ENCODE results near the gene PROKR1. TPM values are rescaled to one million over a fixed set of nuclear protein-coding genes. Genes with fewer than 3 reads are reported as not detected.

Gene PROKR1
- polyA plus RNA-seq, 1 donor from 2014 or later, result 0.06 TPM

- Histone ChIP-seq H3K4me3 (ENCODE audit: low read length) (no peak overlapping the region), H3F3A (ENCODE audit: insufficient read depth, low read length, poor library complexity, severe bottlenecking) (no peaks in the 10 kb centered on the region), H3K27me3 (ENCODE audit: insufficient read depth, low read depth, low read length) (peaks cover 43% of the 10 kb centered on the region), H3K9ac (ENCODE audit: low read length) (no peak overlapping the region), H3K9me2 (ENCODE audit: insufficient read depth, low read length) (no peaks in the 10 kb centered on the region), H3K4me2 (ENCODE audit: low read length) (no peak overlapping the region), H4K20me1 (ENCODE audit: insufficient read depth) (no peaks in the 10 kb centered on the region), H3K27ac (ENCODE audit: low read length) (no peak overlapping the region), H3K36me3 (ENCODE audit: insufficient read depth, low read length) (no peaks in the 10 kb centered on the region), H3K9me3 (ENCODE audit: low read length) (peaks cover 5% of the 10 kb centered on the region), H3K79me2 (replicated peaks; ENCODE audit: insufficient read depth, low read length) (no peaks in the 10 kb centered on the region), H2AFZ (ENCODE audit: low read depth, low read length) (no peak overlapping the region)
- TF ChIP-seq RAD21 (conservative IDR thresholded peaks at IDR 0.05) (no peak), POLR2AphosphoS5 (IDR thresholded peaks at IDR 0.05) (no peak), MXI1 (conservative IDR thresholded peaks at IDR 0.05; ENCODE audit: poor library complexity, severe bottlenecking) (no peak), EZH2 (IDR thresholded peaks at IDR 0.05; ENCODE audit: borderline replicate concordance, insufficient read depth, low read length, poor library complexity, severe bottlenecking) (no peak), EP300 (conservative IDR thresholded peaks at IDR 0.05; ENCODE audit: poor library complexity, severe bottlenecking) (no peak), REST (IDR thresholded peaks at IDR 0.05; ENCODE audit: borderline replicate concordance) (no peak), TAF1 (IDR thresholded peaks at IDR 0.05; ENCODE audit: low read depth) (no peak), SMC3 (conservative IDR thresholded peaks at IDR 0.05; ENCODE audit: poor library complexity) (no peak), CTCF (IDR thresholded peaks at IDR 0.05; ENCODE audit: poor library complexity, severe bottlenecking) (no peak)
Measured at GRCh38 chr2:68646303-68646702, 2.9 kb downstream of the PROKR1 start.

GRCh38 chr2:68650645-68651044 is 7.3 kb downstream of the PROKR1 start:
- no peak overlapping the region for H3K9ac ChIP-seq (ENCODE audit: low read length)
- peaks cover 5% of the 10 kb centered on the region for H3K27me3 ChIP-seq (ENCODE audit: insufficient read depth, low read depth, low read length)

More at GRCh38 chr2:68650645-68651044, 7.3 kb downstream of the PROKR1 start:
- Histone ChIP-seq H3K4me3 (ENCODE audit: low read length) (no peak overlapping the region), H4K20me1 (ENCODE audit: insufficient read depth) (no peaks in the 10 kb centered on the region), H3F3A (ENCODE audit: insufficient read depth, low read length, poor library complexity, severe bottlenecking) (no peaks in the 10 kb centered on the region), H3K9me3 (ENCODE audit: low read length) (no peaks in the 10 kb centered on the region), H3K79me2 (replicated peaks; ENCODE audit: insufficient read depth, low read length) (no peaks in the 10 kb centered on the region), H3K4me2 (ENCODE audit: low read length) (no peak overlapping the region), H3K36me3 (ENCODE audit: insufficient read depth, low read length) (no peaks in the 10 kb centered on the region), H3K9me2 (ENCODE audit: insufficient read depth, low read length) (no peaks in the 10 kb centered on the region), H2AFZ (ENCODE audit: low read depth, low read length) (no peak overlapping the region), H3K27ac (ENCODE audit: low read length) (no peak overlapping the region)
- TF ChIP-seq MXI1 (conservative IDR thresholded peaks at IDR 0.05; ENCODE audit: poor library complexity, severe bottlenecking), result no peak
- TF ChIP-seq RAD21 (conservative IDR thresholded peaks at IDR 0.05), result no peak
- TF ChIP-seq TAF1 (IDR thresholded peaks at IDR 0.05; ENCODE audit: low read depth), result no peak
- TF ChIP-seq REST (IDR thresholded peaks at IDR 0.05; ENCODE audit: borderline replicate concordance), result no peak
- no peak for TF ChIP-seq POLR2AphosphoS5 (IDR thresholded peaks at IDR 0.05)
- TF ChIP-seq SMC3 (conservative IDR thresholded peaks at IDR 0.05; ENCODE audit: poor library complexity), result no peak
- no peak for TF ChIP-seq CTCF (IDR thresholded peaks at IDR 0.05; ENCODE audit: poor library complexity, severe bottlenecking)
- TF ChIP-seq EZH2 (IDR thresholded peaks at IDR 0.05; ENCODE audit: borderline replicate concordance, insufficient read depth, low read length, poor library complexity, severe bottlenecking), result no peak
- no peak for TF ChIP-seq EP300 (conservative IDR thresholded peaks at IDR 0.05; ENCODE audit: poor library complexity, severe bottlenecking)

Data from neural cell (in vitro differentiated cells).